Measurements from ENCODE around the gene ARIH1. TPM values are rescaled to one million over a fixed set of nuclear protein-coding genes. Genes with fewer than 3 reads are reported as not detected.

The ARIH1 gene
- polyA plus RNA-seq, 3 donors: 13.5 to 47.2 (median 14.4) TPM

DNA sequence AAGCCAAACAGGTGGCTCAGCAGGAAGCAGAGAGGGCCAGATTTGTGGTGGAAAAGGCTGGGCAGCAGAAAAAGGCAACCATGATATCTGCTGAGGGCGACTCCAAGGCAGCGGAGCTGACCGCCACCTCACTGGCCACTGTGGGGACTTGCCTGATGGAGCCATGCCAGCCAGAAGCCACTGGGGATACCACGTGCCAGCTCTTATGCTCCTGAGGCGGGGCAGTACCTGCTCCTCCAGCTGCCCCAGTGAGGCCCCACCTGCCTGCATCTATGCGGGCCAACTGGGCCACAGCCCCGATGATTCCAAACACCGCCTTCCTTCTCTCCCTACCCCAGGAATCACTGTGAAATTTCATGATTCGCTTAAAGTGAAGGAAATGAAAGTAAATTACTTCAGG, 22.9 kb upstream of the ARIH1 start:
- intact Hi-C loops (cut with micrococcal nuclease): no loop called here
- Mint-ChIP-seq H3K4me1 (peaks cover 2% of the 10 kb centered on the region), H3K4me3 (no peak overlapping the region), H3K27me3 (ENCODE audit: low read depth in 3 of 3) (peaks cover 10% of the 10 kb centered on the region in 3 donors), H3K9me3 (no peaks in the 10 kb centered on the region), H3K36me3 (no peaks in the 10 kb centered on the region), H3K27ac (no peak overlapping the region)
- Histone ChIP-seq H3K4me1 (ENCODE audit: control insufficient read depth in 1 of 2, insufficient read depth in 2 of 2, low read length in 2 of 2) (no peaks in the 10 kb centered on the region), H4K20me1 (ENCODE audit: insufficient read depth, low read length) (no peaks in the 10 kb centered on the region), H3K9ac (ENCODE audit: insufficient read depth, low read length, poor library complexity, severe bottlenecking) (no peak overlapping the region), H3K36me3 (replicated peaks in 1 of 2; ENCODE audit: control insufficient read depth in 1 of 2, insufficient read depth in 2 of 2, low read length in 2 of 2) (no peaks in the 10 kb centered on the region), H3K4me2 (replicated peaks; ENCODE audit: extremely low read depth, low read length, poor library complexity, severe bottlenecking) (no peak overlapping the region), H3K27me3 (ENCODE audit: control insufficient read depth in 2 of 2, insufficient read depth in 2 of 2, low read length in 2 of 2) (peaks cover 0 to 4% of the 10 kb centered on the region in 2 donors), H2AFZ (ENCODE audit: insufficient read depth, low read depth, low read length, poor library complexity, severe bottlenecking) (no peak overlapping the region), H3K4me3 (replicated peaks in 1 of 3; ENCODE audit: low read depth in 2 of 3, low read length in 3 of 3) (no peak overlapping the region), H3K27ac (ENCODE audit: low read depth in 1 of 2, low read length in 2 of 2) (no peak overlapping the region), H3K79me2 (ENCODE audit: insufficient read depth, low read length) (no peaks in the 10 kb centered on the region), H3K9me3 (replicated peaks in 1 of 2; ENCODE audit: control insufficient read depth in 1 of 2, insufficient read depth in 1 of 2, low read length in 2 of 2) (no peaks in the 10 kb centered on the region)
- 85% methylated on average over 5 of the region's 9 CpGs for WGBS (ENCODE audit: insufficient coverage)
- TF ChIP-seq, protein P1, sequence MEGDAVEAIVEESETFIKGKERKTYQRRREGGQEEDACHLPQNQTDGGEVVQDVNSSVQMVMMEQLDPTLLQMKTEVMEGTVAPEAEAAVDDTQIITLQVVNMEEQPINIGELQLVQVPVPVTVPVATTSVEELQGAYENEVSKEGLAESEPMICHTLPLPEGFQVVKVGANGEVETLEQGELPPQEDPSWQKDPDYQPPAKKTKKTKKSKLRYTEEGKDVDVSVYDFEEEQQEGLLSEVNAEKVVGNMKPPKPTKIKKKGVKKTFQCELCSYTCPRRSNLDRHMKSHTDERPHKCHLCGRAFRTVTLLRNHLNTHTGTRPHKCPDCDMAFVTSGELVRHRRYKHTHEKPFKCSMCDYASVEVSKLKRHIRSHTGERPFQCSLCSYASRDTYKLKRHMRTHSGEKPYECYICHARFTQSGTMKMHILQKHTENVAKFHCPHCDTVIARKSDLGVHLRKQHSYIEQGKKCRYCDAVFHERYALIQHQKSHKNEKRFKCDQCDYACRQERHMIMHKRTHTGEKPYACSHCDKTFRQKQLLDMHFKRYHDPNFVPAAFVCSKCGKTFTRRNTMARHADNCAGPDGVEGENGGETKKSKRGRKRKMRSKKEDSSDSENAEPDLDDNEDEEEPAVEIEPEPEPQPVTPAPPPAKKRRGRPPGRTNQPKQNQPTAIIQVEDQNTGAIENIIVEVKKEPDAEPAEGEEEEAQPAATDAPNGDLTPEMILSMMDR (IDR thresholded peaks at IDR 0.05): no peak
- no peak for DNase-seq

DNA sequence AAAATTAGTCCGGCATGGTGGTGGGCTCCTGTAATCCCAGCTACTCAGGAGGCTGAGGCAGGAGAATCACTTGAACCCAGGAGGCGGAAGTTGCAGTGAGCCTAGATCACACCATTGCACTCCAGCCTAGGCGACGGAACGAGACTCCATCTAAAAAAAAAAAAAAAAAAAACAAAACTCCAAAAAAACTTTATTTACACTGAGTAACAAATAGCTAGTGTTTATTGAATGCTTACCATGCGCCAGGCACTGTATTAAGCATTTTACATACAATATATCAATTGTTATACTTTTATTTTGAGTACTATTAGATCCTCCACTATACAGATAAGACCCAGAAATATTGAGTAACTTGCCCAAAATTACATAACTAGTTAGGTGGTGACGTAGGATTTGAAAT, 17.4 kb upstream of the ARIH1 start:
- Histone ChIP-seq H3K9ac (ENCODE audit: insufficient read depth, low read length, poor library complexity, severe bottlenecking) (no peak overlapping the region), H3K4me2 (replicated peaks; ENCODE audit: extremely low read depth, low read length, poor library complexity, severe bottlenecking) (no peak overlapping the region), H3K36me3 (replicated peaks in 1 of 2; ENCODE audit: control insufficient read depth in 1 of 2, insufficient read depth in 2 of 2, low read length in 2 of 2) (no peaks in the 10 kb centered on the region), H3K27ac (ENCODE audit: low read depth in 1 of 2, low read length in 2 of 2) (no peak overlapping the region), H3K4me3 (replicated peaks in 1 of 3; ENCODE audit: low read depth in 2 of 3, low read length in 3 of 3) (no peak overlapping the region), H3K4me1 (ENCODE audit: control insufficient read depth in 1 of 2, insufficient read depth in 2 of 2, low read length in 2 of 2) (peaks cover 2 to 4% of the 10 kb centered on the region in 2 donors), H3K27me3 (ENCODE audit: control insufficient read depth in 2 of 2, insufficient read depth in 2 of 2, low read length in 2 of 2) (peaks cover 0 to 4% of the 10 kb centered on the region in 2 donors), H4K20me1 (ENCODE audit: insufficient read depth, low read length) (no peaks in the 10 kb centered on the region), H3K9me3 (replicated peaks in 1 of 2; ENCODE audit: control insufficient read depth in 1 of 2, insufficient read depth in 1 of 2, low read length in 2 of 2) (no peaks in the 10 kb centered on the region), H3K79me2 (ENCODE audit: insufficient read depth, low read length) (no peaks in the 10 kb centered on the region), H2AFZ (ENCODE audit: insufficient read depth, low read depth, low read length, poor library complexity, severe bottlenecking) (no peak overlapping the region)
- intact Hi-C loops (cut with micrococcal nuclease): no loop called here
- peaks cover 3% of the 10 kb centered on the region for H3K4me1 Mint-ChIP-seq
- TF ChIP-seq, protein P1 (IDR thresholded peaks at IDR 0.05): no peak
- peaks cover 0 to 7% (median 7%) of the 10 kb centered on the region in 3 donors for H3K27me3 Mint-ChIP-seq (ENCODE audit: low read depth in 3 of 3)
- no peak overlapping the region for H3K4me3 Mint-ChIP-seq
- no CpG with 5 or more reads among the region's 7 CpGs for WGBS (ENCODE audit: insufficient coverage)
- H3K27ac Mint-ChIP-seq: peak overlapping the region in 1 of 7 donors; percentile 51
- H3K36me3 Mint-ChIP-seq: no peaks in the 10 kb centered on the region
- H3K9me3 Mint-ChIP-seq: no peaks in the 10 kb centered on the region
- DNase-seq: no peak

Measured in CD14-positive monocyte (primary cell).